GM12878 (cell line): ENCODE data around the gene CEACAM6. TPM values are rescaled to one million over a fixed set of nuclear protein-coding genes. Genes with fewer than 3 reads are reported as not detected.

ENCODE experiments used
- ATAC-seq: fragments of 200-7000 bp; cut with Tn5 transposase; 3 replicates; pipeline ENCODE4 v1.9.1; 2020; ENCODE audit warnings: mild to moderate bottlenecking, moderate library complexity
- BruUV-seq: library from RNA; stranded (reverse); fragments of 400-500 nt; replicated peaks from 2 replicates; lab custom pipeline; 2021; lab: Mats Ljungman, UMichigan
- CTCF ChIA-PET: fragments of 300-600 bp; sonication (Branson Sonifier 250); formaldehyde crosslinking; extraction: SDS; loops from one replicate; lab custom pipeline; 2021; ENCODE audit warnings: inconsistent platforms; lab: Yijun Ruan, JAX
- POLR2A ChIA-PET: fragments of 350-600 bp; formaldehyde crosslinking; extraction: SDS; loops from one replicate; lab custom pipeline; 2021; ENCODE audit warnings: inconsistent platforms; lab: Charles Lee
- RAD21 ChIA-PET: fragments of 300-600 bp; sonication (Branson Sonifier 250); formaldehyde crosslinking; loops from one replicate; lab custom pipeline; 2023; ENCODE audit warnings: antibody characterized with exemption; ENCODE audit not compliant: unreplicated experiment; lab: Charles Lee
- SMC1A ChIA-PET: fragments of 300-600 bp; sonication (Branson Sonifier 250); formaldehyde crosslinking; loops from one replicate; lab custom pipeline; 2023; ENCODE audit not compliant: unreplicated experiment, uncharacterized antibody; lab: Charles Lee
- DNase-seq: peaks from one replicate; pipeline ENCODE4 v3.0.0-alpha.2; 2011; ENCODE audit warnings: low read depth, low spot score
- FAIRE-seq: peaks from 3 replicates; lab custom pipeline; 2011; peaks lifted over from hg19 to GRCh38; lab: Jason Lieb, UNC
- H2AFZ ChIP-seq: 2 replicates; pipeline ENCODE4 v1.6.0; 2011; ENCODE audit warnings: low read depth, low read length, control low read depth; ENCODE audit not compliant: control insufficient read depth
- H3K27ac ChIP-seq: 2 replicates; pipeline ENCODE4 v1.5.1; 2011; ENCODE audit warnings: control low read depth; ENCODE audit not compliant: control insufficient read depth, insufficient read depth
- H3K27me3 ChIP-seq, 2 experiments: replicated peaks in 1 of 2; 2 replicates each; pipeline versions ENCODE4 v1.6.0 to v1.6.1; 2011; ENCODE audit warnings: low read length in 1 of 2; ENCODE audit not compliant: control insufficient read depth in 2 of 2, insufficient read depth in 2 of 2
- H3K36me3 ChIP-seq, 2 experiments: 2 replicates each; pipeline ENCODE4 v1.5.1; 2011; ENCODE audit warnings: low read length in 1 of 2; ENCODE audit not compliant: control insufficient read depth in 2 of 2, insufficient read depth in 2 of 2
- H3K4me1 ChIP-seq: 2 replicates; pipeline ENCODE4 v1.6.1; 2011; ENCODE audit warnings: mild to moderate bottlenecking, low read length, moderate library complexity, mixed read lengths; ENCODE audit not compliant: control insufficient read depth, insufficient read depth
- H3K4me2 ChIP-seq: 2 replicates; pipeline ENCODE4 v1.6.0; 2011; ENCODE audit warnings: control low read depth; ENCODE audit not compliant: control insufficient read depth, insufficient read depth
- H3K4me3 ChIP-seq: fragments of 200-600 bp; sonication (generic); 2 replicates; pipeline ENCODE4 v1.5.1; 2016
- H3K79me2 ChIP-seq: 2 replicates; pipeline ENCODE4 v1.6.0; 2011; ENCODE audit warnings: low read length; ENCODE audit not compliant: control insufficient read depth, insufficient read depth
- H3K9ac ChIP-seq: 2 replicates; pipeline ENCODE4 v1.8.0; 2011; ENCODE audit warnings: low read length, control low read depth, mixed read lengths; ENCODE audit not compliant: control insufficient read depth, insufficient read depth
- H3K9me3 ChIP-seq: replicated peaks from 3 replicates; pipeline ENCODE4 v1.5.1; 2011; ENCODE audit warnings: mild to moderate bottlenecking, low read length; ENCODE audit not compliant: control insufficient read depth, insufficient read depth
- H4K20me1 ChIP-seq: 2 replicates; pipeline ENCODE4 v1.6.0; 2011; ENCODE audit not compliant: control insufficient read depth, insufficient read depth
- BCLAF1 ChIP-seq: fragments of 450-650 bp; IDR thresholded peaks from 2 replicates; pipeline ENCODE4 v1.6.1; 2017; ENCODE audit warnings: antibody characterized with exemption, mild to moderate bottlenecking, moderate library complexity
- BHLHE40 ChIP-seq, 2 experiments: fragments of 450-650 bp in 1 of 2; IDR thresholded peaks; 2 replicates each; pipeline ENCODE4 v1.6.1; 2011 to 2017; ENCODE audit warnings: low read depth in 2 of 2, borderline replicate concordance in 1 of 2, improper control_type of control experiment in 1 of 2, low read length in 1 of 2, mild to moderate bottlenecking in 1 of 2
- CBX3 ChIP-seq: fragments of 200-600 bp; sonication (generic); IDR thresholded peaks from 2 replicates; pipeline ENCODE4 v1.6.1; 2016; ENCODE audit warnings: low read depth, borderline replicate concordance
- CEBPB ChIP-seq, 2 experiments: fragments of 150-350 bp in 1 of 2; IDR thresholded peaks; 2 replicates each; pipeline ENCODE4 v1.6.1; 2012 to 2014; ENCODE audit warnings: low read depth in 2 of 2, low read length in 2 of 2, borderline replicate concordance in 1 of 2, inconsistent platforms in 1 of 2
- CREM ChIP-seq: IDR thresholded peaks from 2 replicates; pipeline ENCODE4 v1.6.1; 2014; ENCODE audit warnings: antibody characterized with exemption, low read depth
- EED ChIP-seq: sonication (generic); IDR thresholded peaks from 2 replicates; pipeline ENCODE4 v1.6.1; 2016; ENCODE audit warnings: antibody characterized with exemption, low read depth
- ETV6 ChIP-seq, 2 experiments: fragments of 450-650 bp in 1 of 2; IDR thresholded peaks in 1 of 2; conservative IDR thresholded peaks in 1 of 2; 2 replicates each; pipeline ENCODE4 v1.6.1; 2014; ENCODE audit warnings: antibody characterized with exemption in 1 of 2, borderline replicate concordance in 1 of 2, low read depth in 1 of 2, mild to moderate bottlenecking in 1 of 2, moderate library complexity in 1 of 2
- LARP7 ChIP-seq: fragments of 450-650 bp; IDR thresholded peaks from 2 replicates; pipeline ENCODE4 v1.6.1; 2017; ENCODE audit warnings: mild to moderate bottlenecking
- NR2C2 ChIP-seq: IDR thresholded peaks from 2 replicates; pipeline ENCODE4 v1.6.1; 2011; ENCODE audit warnings: borderline replicate concordance, low read depth; ENCODE audit not compliant: control insufficient read depth, insufficient read length
- PAX5 ChIP-seq: IDR thresholded peaks from 2 replicates; pipeline ENCODE4 v1.6.1; 2011; ENCODE audit warnings: low read depth, low read length, borderline replicate concordance
- RAD51 ChIP-seq: fragments of 450-650 bp; IDR thresholded peaks from 2 replicates; pipeline ENCODE4 v1.6.1; 2016; ENCODE audit warnings: moderate library complexity, mild to moderate bottlenecking, inconsistent platforms
- RFX5 ChIP-seq: IDR thresholded peaks from 2 replicates; pipeline ENCODE4 v1.6.1; 2011; ENCODE audit warnings: low read depth, low read length, improper control_type of control experiment
- SIN3A ChIP-seq: IDR thresholded peaks from 2 replicates; pipeline ENCODE4 v1.6.1; 2012; ENCODE audit warnings: low read depth, low read length, improper control_type of control experiment
- SIX5 ChIP-seq: IDR thresholded peaks from 2 replicates; pipeline ENCODE4 v1.6.1; 2011; ENCODE audit warnings: mild to moderate bottlenecking, low read depth, low read length, moderate library complexity; ENCODE audit not compliant: severe bottlenecking
- SUZ12 ChIP-seq: fragments of 200-600 bp; sonication (generic); IDR thresholded peaks from one replicate; pipeline ENCODE4 v1.6.1; 2018; ENCODE audit warnings: antibody characterized with exemption, mild to moderate bottlenecking; ENCODE audit not compliant: unreplicated experiment
- TCF3 ChIP-seq: IDR thresholded peaks from 2 replicates; pipeline ENCODE4 v1.6.1; 2012; ENCODE audit warnings: low read depth, mild to moderate bottlenecking, low read length, borderline replicate concordance; ENCODE audit not compliant: insufficient read depth
- ZBTB4 ChIP-seq: fragments of 450-650 bp; formaldehyde crosslinking; IDR thresholded peaks from 2 replicates; pipeline ENCODE4 v1.4.0; 2022; ENCODE audit warnings: mild to moderate bottlenecking, moderate library complexity
- WGBS: methylation state at CpG from one replicate; pipeline ENCODE4 v1.1.6; 2016; ENCODE audit warnings: low lambda C conversion rate; ENCODE audit not compliant: insufficient replicate concordance, insufficient coverage; ENCODE audit errors: missing lambda C conversion rate; 5-methylcytosine and 5-hydroxymethylcytosine counted together
- in situ Hi-C: fragments of 300-500 bp; cut with MboI; formaldehyde crosslinking; loops from 9 replicates; pipeline ENCODE4 v1.14.3; 2018; ENCODE audit warnings: mixed read lengths
- intact Hi-C: fragments of 100-400 bp; cut with micrococcal nuclease; formaldehyde crosslinking; loops from one replicate; pipeline ENCODE4 v1.14.2; 2022; ENCODE audit not compliant: unreplicated experiment
- polyA plus RNA-seq, 11 experiments: library from polyadenylated mRNA; depleted of rRNA in 4 of 11; unstranded in 6 of 11; stranded (reverse) in 5 of 11; fragments of >200 nt; fragmentation: Nextera tagmentation in 4 of 11; fragmentation: Illumina TruSeq in 1 of 11; extraction: Ambion mirVana in 4 of 11; extraction: Trizol in 1 of 11; gene quantifications; 1 replicate in 1 of 11; 2 replicates in 10 of 11; pipeline versions ENCODE4 v1.2.1 to v1.2.3, GENCODE V29; 2011 to 2016; ENCODE audit warnings: inconsistent platforms in 2 of 11, missing spikeins in 2 of 11, low read depth in 1 of 11
- total RNA-seq, 4 experiments: library from RNA; depleted of rRNA in 3 of 4; stranded (reverse); fragments of >200 nt in 3 of 4; fragmentation: Illumina TruSeq in 1 of 4; extraction: Trizol in 1 of 4; gene quantifications; 2 replicates each; pipeline versions ENCODE4 v1.2.1 to v1.2.3, GENCODE V29; 2013 to 2021
- TF ChIP-seq, protein P1 (sequence below): IDR thresholded peaks from 2 replicates; pipeline ENCODE4 v1.6.1; 2011; ENCODE audit warnings: low read depth, low read length, improper control_type of control experiment, borderline replicate concordance

CEACAM6 gene
- total and polyA plus RNA-seq, 10 of the 15 experiments (the other 5 are each of a cell fraction or from before 2014, with no cell fraction given), result 0.26 TPM; not detected in 9

DNA sequence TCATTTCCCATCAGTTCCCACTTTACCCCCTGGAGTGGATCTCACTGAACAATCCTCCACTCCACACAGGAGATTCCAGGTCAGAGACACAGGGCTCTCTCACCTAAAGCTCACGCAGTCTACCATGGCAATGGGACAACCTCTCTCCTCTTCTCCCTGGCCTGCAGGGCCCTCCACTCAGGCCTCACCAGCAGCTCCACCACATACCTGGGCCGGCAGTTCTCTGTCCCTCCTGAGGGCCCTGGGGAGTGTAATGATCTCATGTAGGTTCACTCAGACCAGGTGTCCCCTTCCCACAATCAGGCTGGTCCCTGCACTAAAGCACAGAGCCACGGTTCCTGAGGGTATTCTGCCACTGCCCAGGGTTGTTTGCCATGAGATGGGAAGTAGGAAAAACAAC, 56.7 kb downstream of the CEACAM6 start:
- no peaks in the 10 kb centered on the region for H3K9me3 ChIP-seq
- H4K20me1 ChIP-seq, result no peaks in the 10 kb centered on the region; the same call in 1 of the 2 replicates
- no peak overlapping the region for H3K4me2 ChIP-seq
- no peak overlapping the region for H3K4me3 ChIP-seq
- no peaks in the 10 kb centered on the region for H3K79me2 ChIP-seq
- ATAC-seq (no peak; the same call in 2 of the 3 replicates), DNase-seq (no peak), FAIRE-seq (no peak)
- intact Hi-C loops, result no loop called here
- POLR2A ChIA-PET, result interaction anchor here (0.7 kb wide), 1 partner anchor 34 kb away, joined by 3 read pairs; no protein-coding TSS in a partner anchor
- H3K36me3 ChIP-seq, result no peaks in the 10 kb centered on the region
- BruUV-seq, result no TSS peak
- H2AFZ ChIP-seq, result no peak overlapping the region
- H3K9ac ChIP-seq, result no peak overlapping the region
- peaks cover 5% of the 10 kb centered on the region for H3K4me1 ChIP-seq
- in situ Hi-C loops, result no loop called here
- CTCF ChIA-PET, result interaction anchor here (1.3 to 4.0 kb wide), 3 partner anchors 9 to 105 kb away, joined by 3 to 17 read pairs (median 5); no protein-coding TSS in a partner anchor
- H3K27ac ChIP-seq, result no peak overlapping the region
- H3K27me3 ChIP-seq, result no peaks in the 10 kb centered on the region; a peak in 1 of 4 replicates
- SMC1A ChIA-PET, result interaction anchor here (0.6 to 1.6 kb wide), 3 partner anchors 17 to 60 kb away, joined by 3 to 11 read pairs (median 3); no protein-coding TSS in a partner anchor
- RAD21 ChIA-PET, result no interaction called here
- 10% methylated on average over 3 of the region's 3 CpGs for WGBS
- TF ChIP-seq RFX5, result no peak
- no peak for TF ChIP-seq SIX5
- TF ChIP-seq RAD51, result no peak
- TF ChIP-seq PAX5, result no peak
- TF ChIP-seq NR2C2, result no peak
- TF ChIP-seq ETV6 (conservative IDR thresholded peaks at IDR 0.05 in 1 of 2, IDR thresholded peaks at IDR 0.05 in 1 of 2; ENCODE audit: borderline replicate concordance in 1 of 2, low read depth in 1 of 2), result no peak
- no peak for TF ChIP-seq LARP7
- TF ChIP-seq SIN3A, result no peak
- TF ChIP-seq, protein P1, sequence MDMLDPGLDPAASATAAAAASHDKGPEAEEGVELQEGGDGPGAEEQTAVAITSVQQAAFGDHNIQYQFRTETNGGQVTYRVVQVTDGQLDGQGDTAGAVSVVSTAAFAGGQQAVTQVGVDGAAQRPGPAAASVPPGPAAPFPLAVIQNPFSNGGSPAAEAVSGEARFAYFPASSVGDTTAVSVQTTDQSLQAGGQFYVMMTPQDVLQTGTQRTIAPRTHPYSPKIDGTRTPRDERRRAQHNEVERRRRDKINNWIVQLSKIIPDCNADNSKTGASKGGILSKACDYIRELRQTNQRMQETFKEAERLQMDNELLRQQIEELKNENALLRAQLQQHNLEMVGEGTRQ, result no peak
- no peak for TF ChIP-seq TCF3
- no peak for TF ChIP-seq CEBPB (IDR thresholded peaks at IDR 0.05; ENCODE audit: borderline replicate concordance in 1 of 2, low read depth in 2 of 2, low read length in 2 of 2)
- no peak for TF ChIP-seq CBX3
- TF ChIP-seq CREM, result no peak
- no peak for TF ChIP-seq EED
- no peak for TF ChIP-seq BHLHE40 (IDR thresholded peaks at IDR 0.05; ENCODE audit: borderline replicate concordance in 1 of 2, low read depth in 2 of 2, low read length in 1 of 2)
- no peak for TF ChIP-seq SUZ12
- TF ChIP-seq BCLAF1, result no peak
- TF ChIP-seq ZBTB4 (CRISPR knock-in tag), result no peak
